Liver (tissue), 9 donors: ENCODE data around the gene PLIN4. TPM values are rescaled to one million over a fixed set of nuclear protein-coding genes. Genes with fewer than 3 reads are reported as not detected.

ENCODE experiments used
- DNase-seq: peaks from one replicate; pipeline ENCODE4 v3.0.0-alpha.2; 2017; ENCODE audit warnings: low spot score
- H3K27ac ChIP-seq, 2 donors: one replicate each; pipeline ENCODE4 v1.7.0; 2013; ENCODE audit warnings: inconsistent platforms in 2 of 2, low read length in 2 of 2, control low read depth in 1 of 2, low read depth in 1 of 2, mild to moderate bottlenecking in 1 of 2
- H3K27me3 ChIP-seq, 4 donors: one replicate each; pipeline versions ENCODE4 v1.6.1 to v1.7.0; 2013; ENCODE audit warnings: low read length in 3 of 4, inconsistent platforms in 1 of 4, mild to moderate bottlenecking in 1 of 4, moderate library complexity in 1 of 4; ENCODE audit not compliant: control insufficient read depth in 4 of 4, insufficient read depth in 4 of 4
- H3K36me3 ChIP-seq, 4 donors: one replicate each; pipeline versions ENCODE4 v1.6.1 to v1.7.0; 2013; ENCODE audit warnings: low read length in 3 of 4, mild to moderate bottlenecking in 3 of 4, low read depth in 1 of 4, moderate library complexity in 1 of 4; ENCODE audit not compliant: control insufficient read depth in 4 of 4, insufficient read depth in 3 of 4
- H3K4me1 ChIP-seq, 4 donors: one replicate each; pipeline versions ENCODE4 v1.6.1 to v1.7.0; 2013; ENCODE audit warnings: low read length in 3 of 4, mild to moderate bottlenecking in 3 of 4, moderate library complexity in 1 of 4; ENCODE audit not compliant: control insufficient read depth in 4 of 4, insufficient read depth in 4 of 4
- H3K4me3 ChIP-seq, 3 donors: one replicate each; pipeline versions ENCODE4 v1.6.1 to v1.7.0; 2013; ENCODE audit warnings: low read length in 3 of 3, control low read depth in 1 of 3, low read depth in 1 of 3, mild to moderate bottlenecking in 1 of 3
- H3K9ac ChIP-seq, 2 donors: one replicate each; pipeline ENCODE4 v1.7.0; 2013; ENCODE audit warnings: low read length in 2 of 2, mild to moderate bottlenecking in 2 of 2, moderate library complexity in 2 of 2, control low read depth in 1 of 2, low read depth in 1 of 2
- H3K9me3 ChIP-seq, 4 donors: one replicate each; pipeline versions ENCODE4 v1.6.1 to v1.7.0; 2013; ENCODE audit warnings: low read length in 3 of 4; ENCODE audit not compliant: control insufficient read depth in 4 of 4
- EGR1 ChIP-seq, 2 donors: IDR thresholded peaks; 2 replicates each; pipeline ENCODE4 v1.6.1; 2016 to 2018; ENCODE audit warnings: antibody characterized with exemption in 2 of 2, low read depth in 2 of 2
- FOXA1 ChIP-seq: IDR thresholded peaks from 2 replicates; pipeline ENCODE4 v1.6.1; 2016; ENCODE audit warnings: antibody characterized with exemption
- FOXA2 ChIP-seq: IDR thresholded peaks from 2 replicates; pipeline ENCODE4 v1.6.1; 2016; ENCODE audit warnings: antibody characterized with exemption
- GABPA ChIP-seq, 2 donors: IDR thresholded peaks in 1 of 2; conservative IDR thresholded peaks in 1 of 2; 2 replicates each; pipeline ENCODE4 v1.6.1; 2016; ENCODE audit warnings: antibody characterized with exemption in 2 of 2, mild to moderate bottlenecking in 1 of 2, moderate library complexity in 1 of 2
- HNF4A ChIP-seq, 2 donors: conservative IDR thresholded peaks; 2 replicates each; pipeline ENCODE4 v1.6.1; 2016; ENCODE audit warnings: antibody characterized with exemption in 2 of 2, mild to moderate bottlenecking in 2 of 2
- HNF4G ChIP-seq: IDR thresholded peaks from 2 replicates; pipeline ENCODE4 v1.6.1; 2016; ENCODE audit warnings: antibody characterized with exemption
- JUND ChIP-seq, 2 donors: IDR thresholded peaks; 2 replicates each; pipeline ENCODE4 v1.6.1; 2016; ENCODE audit warnings: antibody characterized with exemption in 2 of 2
- NR2F2 ChIP-seq: IDR thresholded peaks from 2 replicates; pipeline ENCODE4 v1.6.1; 2016; ENCODE audit warnings: antibody characterized with exemption
- RAD21 ChIP-seq, 2 donors: IDR thresholded peaks; 2 replicates each; pipeline ENCODE4 v1.6.1; 2016; ENCODE audit warnings: antibody characterized with exemption in 2 of 2, mild to moderate bottlenecking in 2 of 2
- RXRA ChIP-seq, 2 donors: IDR thresholded peaks; 2 replicates each; pipeline ENCODE4 v1.6.1; 2017 to 2018; ENCODE audit warnings: antibody characterized with exemption in 2 of 2, mild to moderate bottlenecking in 1 of 2
- SP1 ChIP-seq: IDR thresholded peaks from 2 replicates; pipeline ENCODE4 v1.6.1; 2018; ENCODE audit warnings: antibody characterized with exemption, mild to moderate bottlenecking
- TAF1 ChIP-seq: conservative IDR thresholded peaks from 2 replicates; pipeline ENCODE4 v1.6.1; 2016; ENCODE audit warnings: antibody characterized with exemption, mild to moderate bottlenecking
- YY1 ChIP-seq: IDR thresholded peaks from 2 replicates; pipeline ENCODE4 v1.6.1; 2016; ENCODE audit warnings: antibody characterized with exemption, mild to moderate bottlenecking
- WGBS: extraction: QIAGEN DNeasy Blood & Tissue Kit; methylation state at CpG from one replicate; pipeline ENCODE4 v1.1.7; 2013; 5-methylcytosine and 5-hydroxymethylcytosine counted together
- polyA plus RNA-seq, 2 donors: library from polyadenylated mRNA; stranded (reverse) in 1 of 2; unstranded in 1 of 2; fragments of 200-250 nt in 1 of 2; fragments of >200 nt in 1 of 2; fragmentation: Nextera tagmentation in 1 of 2; extraction: Ambion mirVana in 1 of 2; gene quantifications; one replicate each; pipeline versions ENCODE4 v1.2.1 to v1.2.3, GENCODE V29; 2013 to 2015
- total RNA-seq, 2 donors: library from RNA; depleted of rRNA; stranded (reverse); fragments of >200 nt; gene quantifications; one replicate each; pipeline ENCODE4 v1.2.3, GENCODE V29; 2014
- TF ChIP-seq, protein P1 (sequence below): IDR thresholded peaks from 2 replicates; pipeline ENCODE4 v1.6.1; 2016; ENCODE audit warnings: antibody characterized with exemption
- TF ChIP-seq, protein P2 (sequence below): IDR thresholded peaks from 2 replicates; pipeline ENCODE4 v1.6.1; 2016; ENCODE audit warnings: antibody characterized with exemption
- TF ChIP-seq, protein P3 (sequence below): IDR thresholded peaks from 2 replicates; pipeline ENCODE4 v1.6.1; 2016; ENCODE audit warnings: antibody characterized with exemption
- TF ChIP-seq, protein P4 (sequence below): IDR thresholded peaks from 2 replicates; pipeline ENCODE4 v1.6.1; 2016; ENCODE audit warnings: antibody characterized with exemption, mild to moderate bottlenecking
- TF ChIP-seq, protein P5 (sequence below): fragments of 150-350 bp; IDR thresholded peaks from 2 replicates; pipeline ENCODE4 v1.5.1; 2017; ENCODE audit warnings: improper control_type of control experiment, low read depth, low read length; ENCODE audit not compliant: missing input control
- donor health status: healthy.
- donor health status: healthy.
- donor health status: healthy.
- donor health status: healthy.
- donor health status: healthy.

PLIN4 gene
- total and polyA plus RNA-seq, 4 donors, result 3.1 to 49.1 (median 9.5) TPM

DNA sequence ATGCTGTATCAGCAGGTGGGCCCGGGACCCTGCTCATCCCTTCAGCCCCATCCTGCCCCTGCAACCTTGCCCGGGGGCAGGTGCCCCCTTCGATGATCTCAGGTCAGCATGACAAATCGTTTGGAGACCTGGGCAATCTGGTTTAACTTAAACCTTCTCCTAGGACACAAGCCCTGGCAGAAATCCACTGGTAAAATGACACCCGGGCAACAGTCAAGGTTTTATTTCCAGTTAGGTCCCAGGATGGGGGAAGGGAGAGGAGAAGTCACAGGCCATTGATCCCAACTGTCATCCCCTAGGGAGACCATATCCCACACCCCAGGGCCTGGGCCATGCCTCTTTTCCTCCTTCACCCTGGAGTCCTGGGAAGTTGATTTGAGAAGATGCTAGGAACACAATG is 18.5 kb upstream of the PLIN4 start:
- Histone ChIP-seq H3K4me1 (peaks cover 7 to 36% (median 21%) of the 10 kb centered on the region in 4 donors), H3K9me3 (no peaks in the 10 kb centered on the region), H3K27ac (peak overlapping the region; percentile 73 to 81), H3K27me3 (no peaks in the 10 kb centered on the region), H3K4me3 (peak overlapping the region; percentile 85 to 94 (median 94)), H3K9ac (peak overlapping the region; percentile 43 to 72), H3K36me3 (peaks cover 0 to 2% (median 0%) of the 10 kb centered on the region in 4 donors)
- peak; percentile 32 for DNase-seq
- 25% methylated on average over 5 of the region's 5 CpGs for WGBS
- TF ChIP-seq HNF4G (peak; percentile 9), FOXA1 (no peak), HNF4A (conservative IDR thresholded peaks at IDR 0.05) (peak; percentile 58 to 67), YY1 (peak; percentile 57), SP1 (peak; percentile 48), RXRA (IDR thresholded peaks at IDR 0.05) (peak; percentile 83 to 88)
- TF ChIP-seq, protein P1, sequence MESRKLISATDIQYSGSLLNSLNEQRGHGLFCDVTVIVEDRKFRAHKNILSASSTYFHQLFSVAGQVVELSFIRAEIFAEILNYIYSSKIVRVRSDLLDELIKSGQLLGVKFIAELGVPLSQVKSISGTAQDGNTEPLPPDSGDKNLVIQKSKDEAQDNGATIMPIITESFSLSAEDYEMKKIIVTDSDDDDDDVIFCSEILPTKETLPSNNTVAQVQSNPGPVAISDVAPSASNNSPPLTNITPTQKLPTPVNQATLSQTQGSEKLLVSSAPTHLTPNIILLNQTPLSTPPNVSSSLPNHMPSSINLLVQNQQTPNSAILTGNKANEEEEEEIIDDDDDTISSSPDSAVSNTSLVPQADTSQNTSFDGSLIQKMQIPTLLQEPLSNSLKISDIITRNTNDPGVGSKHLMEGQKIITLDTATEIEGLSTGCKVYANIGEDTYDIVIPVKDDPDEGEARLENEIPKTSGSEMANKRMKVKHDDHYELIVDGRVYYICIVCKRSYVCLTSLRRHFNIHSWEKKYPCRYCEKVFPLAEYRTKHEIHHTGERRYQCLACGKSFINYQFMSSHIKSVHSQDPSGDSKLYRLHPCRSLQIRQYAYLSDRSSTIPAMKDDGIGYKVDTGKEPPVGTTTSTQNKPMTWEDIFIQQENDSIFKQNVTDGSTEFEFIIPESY, result no peak
- TF ChIP-seq, protein P2, sequence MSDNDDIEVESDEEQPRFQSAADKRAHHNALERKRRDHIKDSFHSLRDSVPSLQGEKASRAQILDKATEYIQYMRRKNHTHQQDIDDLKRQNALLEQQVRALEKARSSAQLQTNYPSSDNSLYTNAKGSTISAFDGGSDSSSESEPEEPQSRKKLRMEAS, result peak; percentile 85

DNA sequence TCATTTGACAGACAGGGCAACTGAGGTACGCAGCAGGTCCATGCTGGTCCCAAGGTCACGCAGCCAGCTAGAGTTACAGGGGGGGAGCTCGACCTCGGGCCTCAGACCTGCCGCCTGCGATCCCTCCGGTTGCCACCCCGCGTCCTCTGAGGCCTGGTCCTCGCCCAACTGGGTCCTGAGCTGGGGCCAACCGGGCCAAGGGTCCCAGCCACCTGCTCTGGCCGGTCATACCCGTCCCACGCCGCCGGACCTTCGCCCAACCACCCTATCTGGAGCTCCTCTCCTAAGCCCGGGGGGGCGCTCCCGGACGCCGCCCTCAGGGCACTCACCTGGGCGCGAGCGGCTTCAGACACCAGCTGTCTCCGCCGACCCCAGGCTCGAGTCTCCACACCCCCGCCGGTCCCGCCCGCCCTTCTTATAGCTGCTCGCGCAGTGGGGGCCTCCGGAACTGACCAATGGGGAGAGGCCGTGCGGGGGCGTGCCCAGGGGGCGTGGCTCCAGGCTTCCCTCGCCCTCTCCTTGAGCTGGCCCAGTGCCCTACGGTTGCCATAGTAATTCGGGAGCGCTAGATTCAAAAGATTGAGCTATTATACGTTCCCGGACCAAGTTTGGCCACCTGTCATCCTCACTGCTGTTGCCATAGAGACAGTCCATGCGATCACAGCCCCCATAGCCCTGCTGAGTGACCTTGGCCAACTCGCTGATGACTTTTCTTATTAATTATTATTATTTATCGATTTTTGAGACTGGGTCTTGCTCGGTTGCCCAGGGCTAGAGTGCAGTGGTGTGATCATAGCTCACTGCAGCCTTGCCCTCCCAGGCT is 16.8 kb upstream of the PLIN4 start, which contains the start of gene PLIN5:
Gene PLIN5, minus strand, starts transcription at position 389 of the 823 bp plus-strand sequence. CDS start 1,150 bp downstream, outside the sequence.
- Histone ChIP-seq H3K27me3 (no peaks in the 10 kb centered on the region), H3K4me3 (peak within 1 kb of the TSS in 2 of 3 donors; percentile 85 to 94), H3K9ac (no peak within 1 kb of the TSS), H3K4me1 (peaks cover 2 to 25% (median 10%) of the 10 kb centered on the region in 4 donors), H3K36me3 (peaks cover 0 to 2% (median 0%) of the 10 kb centered on the region in 4 donors), H3K9me3 (no peaks in the 10 kb centered on the region), H3K27ac (peak within 1 kb of the TSS; percentile 80 to 81)
- TF ChIP-seq, protein P3, sequence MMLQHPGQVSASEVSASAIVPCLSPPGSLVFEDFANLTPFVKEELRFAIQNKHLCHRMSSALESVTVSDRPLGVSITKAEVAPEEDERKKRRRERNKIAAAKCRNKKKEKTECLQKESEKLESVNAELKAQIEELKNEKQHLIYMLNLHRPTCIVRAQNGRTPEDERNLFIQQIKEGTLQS, result no peak
- TF ChIP-seq JUND (IDR thresholded peaks at IDR 0.05) (no peak), YY1 (no peak), NR2F2 (no peak), EGR1 (IDR thresholded peaks at IDR 0.05; ENCODE audit: low read depth in 2 of 2) (peak; percentile 89 to 92), RAD21 (IDR thresholded peaks at IDR 0.05) (peak in 1 of 2 donors; percentile 4), RXRA (IDR thresholded peaks at IDR 0.05) (peak; percentile 30 to 67), HNF4G (no peak), HNF4A (conservative IDR thresholded peaks at IDR 0.05) (peak; percentile 31 to 76), SP1 (no peak), GABPA (IDR thresholded peaks at IDR 0.05 in 1 of 2, conservative IDR thresholded peaks at IDR 0.05 in 1 of 2) (no peak), FOXA1 (no peak), FOXA2 (no peak), TAF1 (peak; percentile 84)
- TF ChIP-seq, protein P1, result peak; percentile 1
- TF ChIP-seq, protein P4, sequence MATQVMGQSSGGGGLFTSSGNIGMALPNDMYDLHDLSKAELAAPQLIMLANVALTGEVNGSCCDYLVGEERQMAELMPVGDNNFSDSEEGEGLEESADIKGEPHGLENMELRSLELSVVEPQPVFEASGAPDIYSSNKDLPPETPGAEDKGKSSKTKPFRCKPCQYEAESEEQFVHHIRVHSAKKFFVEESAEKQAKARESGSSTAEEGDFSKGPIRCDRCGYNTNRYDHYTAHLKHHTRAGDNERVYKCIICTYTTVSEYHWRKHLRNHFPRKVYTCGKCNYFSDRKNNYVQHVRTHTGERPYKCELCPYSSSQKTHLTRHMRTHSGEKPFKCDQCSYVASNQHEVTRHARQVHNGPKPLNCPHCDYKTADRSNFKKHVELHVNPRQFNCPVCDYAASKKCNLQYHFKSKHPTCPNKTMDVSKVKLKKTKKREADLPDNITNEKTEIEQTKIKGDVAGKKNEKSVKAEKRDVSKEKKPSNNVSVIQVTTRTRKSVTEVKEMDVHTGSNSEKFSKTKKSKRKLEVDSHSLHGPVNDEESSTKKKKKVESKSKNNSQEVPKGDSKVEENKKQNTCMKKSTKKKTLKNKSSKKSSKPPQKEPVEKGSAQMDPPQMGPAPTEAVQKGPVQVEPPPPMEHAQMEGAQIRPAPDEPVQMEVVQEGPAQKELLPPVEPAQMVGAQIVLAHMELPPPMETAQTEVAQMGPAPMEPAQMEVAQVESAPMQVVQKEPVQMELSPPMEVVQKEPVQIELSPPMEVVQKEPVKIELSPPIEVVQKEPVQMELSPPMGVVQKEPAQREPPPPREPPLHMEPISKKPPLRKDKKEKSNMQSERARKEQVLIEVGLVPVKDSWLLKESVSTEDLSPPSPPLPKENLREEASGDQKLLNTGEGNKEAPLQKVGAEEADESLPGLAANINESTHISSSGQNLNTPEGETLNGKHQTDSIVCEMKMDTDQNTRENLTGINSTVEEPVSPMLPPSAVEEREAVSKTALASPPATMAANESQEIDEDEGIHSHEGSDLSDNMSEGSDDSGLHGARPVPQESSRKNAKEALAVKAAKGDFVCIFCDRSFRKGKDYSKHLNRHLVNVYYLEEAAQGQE, result peak; percentile 57
- TF ChIP-seq, protein P2, result peak; percentile 18
- TF ChIP-seq, protein P5, sequence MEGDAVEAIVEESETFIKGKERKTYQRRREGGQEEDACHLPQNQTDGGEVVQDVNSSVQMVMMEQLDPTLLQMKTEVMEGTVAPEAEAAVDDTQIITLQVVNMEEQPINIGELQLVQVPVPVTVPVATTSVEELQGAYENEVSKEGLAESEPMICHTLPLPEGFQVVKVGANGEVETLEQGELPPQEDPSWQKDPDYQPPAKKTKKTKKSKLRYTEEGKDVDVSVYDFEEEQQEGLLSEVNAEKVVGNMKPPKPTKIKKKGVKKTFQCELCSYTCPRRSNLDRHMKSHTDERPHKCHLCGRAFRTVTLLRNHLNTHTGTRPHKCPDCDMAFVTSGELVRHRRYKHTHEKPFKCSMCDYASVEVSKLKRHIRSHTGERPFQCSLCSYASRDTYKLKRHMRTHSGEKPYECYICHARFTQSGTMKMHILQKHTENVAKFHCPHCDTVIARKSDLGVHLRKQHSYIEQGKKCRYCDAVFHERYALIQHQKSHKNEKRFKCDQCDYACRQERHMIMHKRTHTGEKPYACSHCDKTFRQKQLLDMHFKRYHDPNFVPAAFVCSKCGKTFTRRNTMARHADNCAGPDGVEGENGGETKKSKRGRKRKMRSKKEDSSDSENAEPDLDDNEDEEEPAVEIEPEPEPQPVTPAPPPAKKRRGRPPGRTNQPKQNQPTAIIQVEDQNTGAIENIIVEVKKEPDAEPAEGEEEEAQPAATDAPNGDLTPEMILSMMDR, result peak; percentile 24
- 4% methylated on average over 49 of the region's 49 CpGs for WGBS
- peak; percentile 96 for DNase-seq
